ENCODE data around the gene ABCA4.

- no peak for TF ChIP-seq POLR2A (IDR thresholded peaks at IDR 0.05; ENCODE audit: low read depth, low read length)
- no peak for TF ChIP-seq TAF1 (IDR thresholded peaks at IDR 0.05; ENCODE audit: borderline replicate concordance, low read depth, low read length)
- TF ChIP-seq POLR2AphosphoS5 (IDR thresholded peaks at IDR 0.05; ENCODE audit: low read depth, low read length), result no peak
These were observed 20.7 kb downstream of the ABCA4 start for GRCh38 chr1:94100129-94100784.
